SK-N-SH treated with all-trans-retinoic acid at 6 μM for 48 hours (cell line): ENCODE measurements around the gene NEK11.

Experiments
- ATAC-seq: fragments of 200-7000 bp; cut with Tn5 transposase; 3 replicates; pipeline ENCODE4 v1.9.1; 2020; ENCODE audit warnings: mild to moderate bottlenecking, moderate library complexity
- ARNTL ChIP-seq: fragments of 450-650 bp; formaldehyde crosslinking; IDR thresholded peaks from 2 replicates; pipeline ENCODE4 v1.5.0; 2020; ENCODE audit warnings: low read depth, mild to moderate bottlenecking, moderate library complexity, borderline replicate concordance
- BACH2 ChIP-seq: fragments of 250-450 bp; sonication (Bioruptor Pico); IDR thresholded peaks from 2 replicates; pipeline ENCODE4 v1.9.0; 2021; ENCODE audit warnings: mild to moderate bottlenecking, borderline replicate concordance
- CSDC2 ChIP-seq: fragments of 250-450 bp; sonication (Bioruptor Pico); IDR thresholded peaks from 2 replicates; pipeline ENCODE4 v1.5.0; 2020; ENCODE audit warnings: mild to moderate bottlenecking, moderate library complexity
- GLIS3 ChIP-seq: fragments of 250-450 bp; sonication (Bioruptor Pico); IDR thresholded peaks from 2 replicates; pipeline ENCODE4 v1.5.0; 2020; ENCODE audit warnings: mild to moderate bottlenecking, moderate library complexity
- ISL1 ChIP-seq: fragments of 250-450 bp; sonication (Bioruptor Pico); IDR thresholded peaks from 2 replicates; pipeline ENCODE4 v2.1.2; 2022; ENCODE audit warnings: mild to moderate bottlenecking, moderate library complexity
- OSR1 ChIP-seq: fragments of 250-450 bp; sonication (Bioruptor Pico); IDR thresholded peaks from 2 replicates; pipeline ENCODE4 v1.8.0; 2022; ENCODE audit warnings: moderate library complexity, mild to moderate bottlenecking, inconsistent platforms
- PPARA ChIP-seq: fragments of 250-450 bp; sonication (Bioruptor Pico); IDR thresholded peaks from 2 replicates; pipeline ENCODE4 v1.5.0; 2020; ENCODE audit warnings: mild to moderate bottlenecking, borderline replicate concordance
- RARB ChIP-seq: fragments of 250-450 bp; sonication (Bioruptor Pico); IDR thresholded peaks from 2 replicates; pipeline ENCODE4 v1.8.0; 2021; ENCODE audit warnings: mild to moderate bottlenecking, moderate library complexity
- SNAI2 ChIP-seq: fragments of 250-450 bp; sonication (Bioruptor Pico); IDR thresholded peaks from 2 replicates; pipeline ENCODE4 v1.5.0; 2020; ENCODE audit warnings: mild to moderate bottlenecking, moderate library complexity
- TCF4 ChIP-seq: fragments of 250-450 bp; sonication (Bioruptor Pico); IDR thresholded peaks from 2 replicates; pipeline ENCODE4 v1.8.0; 2021; ENCODE audit warnings: mild to moderate bottlenecking, moderate library complexity, borderline replicate concordance
- TOX ChIP-seq: fragments of 250-450 bp; sonication (Bioruptor Pico); IDR thresholded peaks from 2 replicates; pipeline ENCODE4 v1.8.0; 2021; ENCODE audit warnings: mild to moderate bottlenecking, moderate library complexity, borderline replicate concordance
- ZC3H10 ChIP-seq: fragments of 250-450 bp; sonication (Bioruptor Pico); IDR thresholded peaks from 2 replicates; pipeline ENCODE4 v1.5.1; 2021; ENCODE audit warnings: mild to moderate bottlenecking, moderate library complexity
- ZFP3 ChIP-seq: fragments of 250-450 bp; sonication (Bioruptor Pico); IDR thresholded peaks from 2 replicates; pipeline ENCODE4 v1.5.0; 2020; ENCODE audit warnings: mild to moderate bottlenecking, moderate library complexity
- ZFP30 ChIP-seq: fragments of 450-650 bp; formaldehyde crosslinking; IDR thresholded peaks from 2 replicates; pipeline ENCODE4 v1.5.0; 2022; ENCODE audit warnings: mild to moderate bottlenecking, moderate library complexity
- ZNF565 ChIP-seq: fragments of 450-650 bp; formaldehyde crosslinking; conservative IDR thresholded peaks from 2 replicates; pipeline ENCODE4 v1.5.0; 2020; ENCODE audit warnings: low read depth, mild to moderate bottlenecking, moderate library complexity
- ZNF70 ChIP-seq: fragments of 450-650 bp; formaldehyde crosslinking; IDR thresholded peaks from 2 replicates; pipeline ENCODE4 v1.5.0; 2020; ENCODE audit warnings: mild to moderate bottlenecking, moderate library complexity
- ZNF8 ChIP-seq: fragments of 450-650 bp; formaldehyde crosslinking; IDR thresholded peaks from 2 replicates; pipeline ENCODE4 v1.5.0; 2020; ENCODE audit warnings: mild to moderate bottlenecking, moderate library complexity
- TF ChIP-seq, protein P1 (sequence below): fragments of 250-450 bp; sonication (Bioruptor Pico); IDR thresholded peaks from 2 replicates; pipeline ENCODE4 v1.5.1; 2021; ENCODE audit warnings: mild to moderate bottlenecking, moderate library complexity
- TF ChIP-seq, protein P2 (sequence below): fragments of 250-450 bp; sonication (Bioruptor Pico); IDR thresholded peaks from 2 replicates; pipeline ENCODE4 v1.8.0; 2020; ENCODE audit warnings: mild to moderate bottlenecking, moderate library complexity, borderline replicate concordance
- TF ChIP-seq, protein P3 (sequence below): fragments of 250-450 bp; sonication (Bioruptor Pico); IDR thresholded peaks from 2 replicates; pipeline ENCODE4 v1.5.1; 2020; ENCODE audit warnings: low read depth, mild to moderate bottlenecking, moderate library complexity
- TF ChIP-seq, protein P4 (sequence below): fragments of 250-450 bp; sonication (Bioruptor Pico); IDR thresholded peaks from 2 replicates; pipeline ENCODE4 v1.8.0; 2021; ENCODE audit warnings: low read depth, mild to moderate bottlenecking, moderate library complexity, borderline replicate concordance
- TF ChIP-seq, protein P5 (sequence below): fragments of 250-450 bp; sonication (Bioruptor Pico); IDR thresholded peaks from 2 replicates; pipeline ENCODE4 v1.5.0; 2020; ENCODE audit warnings: mild to moderate bottlenecking, moderate library complexity

The NEK11 gene

DNA sequence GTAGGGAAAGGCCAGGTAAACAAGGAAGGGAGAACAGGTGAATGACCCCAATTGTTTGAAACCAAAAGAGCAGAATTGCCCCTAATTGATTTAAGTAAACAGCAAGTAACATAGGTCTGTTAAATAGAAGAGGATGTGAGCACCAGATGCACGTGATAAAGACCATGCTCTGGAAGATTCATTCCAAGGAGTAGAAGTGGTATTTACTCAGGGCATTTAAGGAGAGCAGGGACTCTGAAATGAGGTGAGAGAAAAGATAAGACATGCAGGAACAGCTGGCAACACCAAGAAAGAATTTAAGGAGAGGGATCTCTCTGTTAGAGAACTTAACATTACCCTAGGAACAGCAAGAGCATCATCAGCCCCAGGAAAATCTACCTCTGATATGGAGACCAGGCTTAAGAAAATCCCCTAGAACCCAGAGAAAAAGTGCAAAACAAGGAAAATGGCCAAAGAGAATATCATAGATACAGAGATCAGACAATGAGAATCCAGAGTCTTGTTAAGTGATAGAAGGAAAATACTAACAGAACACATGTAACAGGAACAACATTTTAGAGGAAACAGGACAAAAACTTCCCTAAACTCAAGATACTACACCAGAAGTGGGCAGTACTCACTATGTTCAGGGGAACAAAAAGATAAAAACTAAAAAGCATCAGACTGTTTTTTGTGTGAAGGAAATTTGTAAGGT is 361.3 kb downstream of the NEK11 start:
- no peak for TF ChIP-seq ARNTL (CRISPR knock-in tag)
- no peak for TF ChIP-seq ZC3H10 (CRISPR knock-in tag)
- no peak for TF ChIP-seq RARB (CRISPR knock-in tag)
- TF ChIP-seq, protein P1, sequence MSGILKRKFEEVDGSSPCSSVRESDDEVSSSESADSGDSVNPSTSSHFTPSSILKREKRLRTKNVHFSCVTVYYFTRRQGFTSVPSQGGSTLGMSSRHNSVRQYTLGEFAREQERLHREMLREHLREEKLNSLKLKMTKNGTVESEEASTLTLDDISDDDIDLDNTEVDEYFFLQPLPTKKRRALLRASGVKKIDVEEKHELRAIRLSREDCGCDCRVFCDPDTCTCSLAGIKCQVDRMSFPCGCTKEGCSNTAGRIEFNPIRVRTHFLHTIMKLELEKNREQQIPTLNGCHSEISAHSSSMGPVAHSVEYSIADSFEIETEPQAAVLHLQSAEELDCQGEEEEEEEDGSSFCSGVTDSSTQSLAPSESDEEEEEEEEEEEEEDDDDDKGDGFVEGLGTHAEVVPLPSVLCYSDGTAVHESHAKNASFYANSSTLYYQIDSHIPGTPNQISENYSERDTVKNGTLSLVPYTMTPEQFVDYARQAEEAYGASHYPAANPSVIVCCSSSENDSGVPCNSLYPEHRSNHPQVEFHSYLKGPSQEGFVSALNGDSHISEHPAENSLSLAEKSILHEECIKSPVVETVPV (CRISPR knock-in tag): no peak
- no peak for TF ChIP-seq ZNF70
- TF ChIP-seq, protein P2, sequence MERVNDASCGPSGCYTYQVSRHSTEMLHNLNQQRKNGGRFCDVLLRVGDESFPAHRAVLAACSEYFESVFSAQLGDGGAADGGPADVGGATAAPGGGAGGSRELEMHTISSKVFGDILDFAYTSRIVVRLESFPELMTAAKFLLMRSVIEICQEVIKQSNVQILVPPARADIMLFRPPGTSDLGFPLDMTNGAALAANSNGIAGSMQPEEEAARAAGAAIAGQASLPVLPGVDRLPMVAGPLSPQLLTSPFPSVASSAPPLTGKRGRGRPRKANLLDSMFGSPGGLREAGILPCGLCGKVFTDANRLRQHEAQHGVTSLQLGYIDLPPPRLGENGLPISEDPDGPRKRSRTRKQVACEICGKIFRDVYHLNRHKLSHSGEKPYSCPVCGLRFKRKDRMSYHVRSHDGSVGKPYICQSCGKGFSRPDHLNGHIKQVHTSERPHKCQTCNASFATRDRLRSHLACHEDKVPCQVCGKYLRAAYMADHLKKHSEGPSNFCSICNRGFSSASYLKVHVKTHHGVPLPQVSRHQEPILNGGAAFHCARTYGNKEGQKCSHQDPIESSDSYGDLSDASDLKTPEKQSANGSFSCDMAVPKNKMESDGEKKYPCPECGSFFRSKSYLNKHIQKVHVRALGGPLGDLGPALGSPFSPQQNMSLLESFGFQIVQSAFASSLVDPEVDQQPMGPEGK (CRISPR knock-in tag): no peak
- TF ChIP-seq ISL1 (CRISPR knock-in tag): no peak
- TF ChIP-seq, protein P3, sequence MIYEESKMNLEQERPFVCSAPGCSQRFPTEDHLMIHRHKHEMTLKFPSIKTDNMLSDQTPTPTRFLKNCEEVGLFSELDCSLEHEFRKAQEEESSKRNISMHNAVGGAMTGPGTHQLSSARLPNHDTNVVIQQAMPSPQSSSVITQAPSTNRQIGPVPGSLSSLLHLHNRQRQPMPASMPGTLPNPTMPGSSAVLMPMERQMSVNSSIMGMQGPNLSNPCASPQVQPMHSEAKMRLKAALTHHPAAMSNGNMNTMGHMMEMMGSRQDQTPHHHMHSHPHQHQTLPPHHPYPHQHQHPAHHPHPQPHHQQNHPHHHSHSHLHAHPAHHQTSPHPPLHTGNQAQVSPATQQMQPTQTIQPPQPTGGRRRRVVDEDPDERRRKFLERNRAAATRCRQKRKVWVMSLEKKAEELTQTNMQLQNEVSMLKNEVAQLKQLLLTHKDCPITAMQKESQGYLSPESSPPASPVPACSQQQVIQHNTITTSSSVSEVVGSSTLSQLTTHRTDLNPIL (CRISPR knock-in tag): no peak
- no peak for TF ChIP-seq GLIS3 (CRISPR knock-in tag)
- TF ChIP-seq ZFP3 (CRISPR knock-in tag): no peak
- TF ChIP-seq ZNF8 (CRISPR knock-in tag): no peak
- TF ChIP-seq CSDC2 (CRISPR knock-in tag): no peak
- TF ChIP-seq PPARA: no peak
- no peak for TF ChIP-seq ZFP30 (CRISPR knock-in tag)
- TF ChIP-seq, protein P4, sequence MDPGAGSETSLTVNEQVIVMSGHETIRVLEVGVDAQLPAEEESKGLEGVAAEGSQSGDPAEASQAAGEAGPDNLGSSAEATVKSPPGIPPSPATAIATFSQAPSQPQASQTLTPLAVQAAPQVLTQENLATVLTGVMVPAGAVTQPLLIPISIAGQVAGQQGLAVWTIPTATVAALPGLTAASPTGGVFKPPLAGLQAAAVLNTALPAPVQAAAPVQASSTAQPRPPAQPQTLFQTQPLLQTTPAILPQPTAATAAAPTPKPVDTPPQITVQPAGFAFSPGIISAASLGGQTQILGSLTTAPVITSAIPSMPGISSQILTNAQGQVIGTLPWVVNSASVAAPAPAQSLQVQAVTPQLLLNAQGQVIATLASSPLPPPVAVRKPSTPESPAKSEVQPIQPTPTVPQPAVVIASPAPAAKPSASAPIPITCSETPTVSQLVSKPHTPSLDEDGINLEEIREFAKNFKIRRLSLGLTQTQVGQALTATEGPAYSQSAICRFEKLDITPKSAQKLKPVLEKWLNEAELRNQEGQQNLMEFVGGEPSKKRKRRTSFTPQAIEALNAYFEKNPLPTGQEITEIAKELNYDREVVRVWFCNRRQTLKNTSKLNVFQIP: no peak
- TF ChIP-seq, protein P5, sequence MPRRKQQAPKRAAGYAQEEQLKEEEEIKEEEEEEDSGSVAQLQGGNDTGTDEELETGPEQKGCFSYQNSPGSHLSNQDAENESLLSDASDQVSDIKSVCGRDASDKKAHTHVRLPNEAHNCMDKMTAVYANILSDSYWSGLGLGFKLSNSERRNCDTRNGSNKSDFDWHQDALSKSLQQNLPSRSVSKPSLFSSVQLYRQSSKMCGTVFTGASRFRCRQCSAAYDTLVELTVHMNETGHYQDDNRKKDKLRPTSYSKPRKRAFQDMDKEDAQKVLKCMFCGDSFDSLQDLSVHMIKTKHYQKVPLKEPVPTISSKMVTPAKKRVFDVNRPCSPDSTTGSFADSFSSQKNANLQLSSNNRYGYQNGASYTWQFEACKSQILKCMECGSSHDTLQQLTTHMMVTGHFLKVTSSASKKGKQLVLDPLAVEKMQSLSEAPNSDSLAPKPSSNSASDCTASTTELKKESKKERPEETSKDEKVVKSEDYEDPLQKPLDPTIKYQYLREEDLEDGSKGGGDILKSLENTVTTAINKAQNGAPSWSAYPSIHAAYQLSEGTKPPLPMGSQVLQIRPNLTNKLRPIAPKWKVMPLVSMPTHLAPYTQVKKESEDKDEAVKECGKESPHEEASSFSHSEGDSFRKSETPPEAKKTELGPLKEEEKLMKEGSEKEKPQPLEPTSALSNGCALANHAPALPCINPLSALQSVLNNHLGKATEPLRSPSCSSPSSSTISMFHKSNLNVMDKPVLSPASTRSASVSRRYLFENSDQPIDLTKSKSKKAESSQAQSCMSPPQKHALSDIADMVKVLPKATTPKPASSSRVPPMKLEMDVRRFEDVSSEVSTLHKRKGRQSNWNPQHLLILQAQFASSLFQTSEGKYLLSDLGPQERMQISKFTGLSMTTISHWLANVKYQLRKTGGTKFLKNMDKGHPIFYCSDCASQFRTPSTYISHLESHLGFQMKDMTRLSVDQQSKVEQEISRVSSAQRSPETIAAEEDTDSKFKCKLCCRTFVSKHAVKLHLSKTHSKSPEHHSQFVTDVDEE (CRISPR knock-in tag): no peak
- TF ChIP-seq TOX (CRISPR knock-in tag): no peak
- no peak for TF ChIP-seq SNAI2 (CRISPR knock-in tag)
- TF ChIP-seq BACH2: no peak
- ATAC-seq: no peak; the same call in 2 of the 3 replicates

DNA sequence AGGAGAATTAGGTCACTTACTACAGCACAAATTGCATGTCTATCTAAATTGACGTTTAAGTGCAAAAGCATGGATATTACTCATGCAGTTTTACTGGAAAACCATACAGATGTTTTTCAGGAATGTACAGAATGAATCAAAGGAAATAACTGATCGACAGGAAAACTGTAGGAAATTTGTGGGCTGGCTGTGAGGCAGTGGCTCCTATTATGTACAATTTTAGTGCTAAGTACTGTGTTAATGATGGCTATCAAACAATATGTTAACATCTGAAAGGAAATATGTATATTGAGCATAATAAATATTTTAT is 361.8 kb downstream of the NEK11 start:
- no peak for ATAC-seq
- TF ChIP-seq, protein P1 (CRISPR knock-in tag): no peak
- TF ChIP-seq ZC3H10 (CRISPR knock-in tag) (no peak), ZNF565 (CRISPR knock-in tag) (no peak), ISL1 (CRISPR knock-in tag) (no peak), ZFP30 (CRISPR knock-in tag) (no peak), SNAI2 (CRISPR knock-in tag) (no peak), GLIS3 (CRISPR knock-in tag) (no peak), BACH2 (no peak), TOX (CRISPR knock-in tag) (no peak), OSR1 (no peak), ARNTL (CRISPR knock-in tag) (no peak), TCF4 (CRISPR knock-in tag) (no peak)
- TF ChIP-seq, protein P3 (CRISPR knock-in tag): no peak
